Mononuclear cell (primary cell): ENCODE measurements around the gene TGFBI. TPM values are rescaled to one million over a fixed set of nuclear protein-coding genes. Genes with fewer than 3 reads are reported as not detected.

Source experiments
- H3K27me3 ChIP-seq: 2 replicates; pipeline ENCODE4 v1.6.0; 2011; ENCODE audit warnings: low read length, control low read depth; ENCODE audit not compliant: insufficient read depth
- H3K4me1 ChIP-seq: 2 replicates; pipeline ENCODE4 v1.5.1; 2011; ENCODE audit warnings: mild to moderate bottlenecking, low read length, control low read depth; ENCODE audit not compliant: insufficient read depth
- H3K4me3 ChIP-seq: 2 replicates; pipeline ENCODE4 v1.5.1; 2011; ENCODE audit warnings: mild to moderate bottlenecking, low read length, moderate library complexity
- H3K9me3 ChIP-seq: 2 replicates; pipeline ENCODE4 v1.5.1; 2011; ENCODE audit warnings: low read depth, mild to moderate bottlenecking, control low read depth, low read length
- total RNA-seq: library from RNA; depleted of rRNA; stranded (reverse); fragments of >200 nt; gene quantifications from one replicate; pipeline ENCODE4 v1.2.3, GENCODE V29; 2012

The TGFBI gene
- total RNA-seq, 1 donor: 159 TPM

- no peaks in the 10 kb centered on the region for H3K27me3 ChIP-seq
- H3K9me3 ChIP-seq: no peaks in the 10 kb centered on the region
- no peaks in the 10 kb centered on the region for H3K4me1 ChIP-seq
- no peak overlapping the region for H3K4me3 ChIP-seq
Measured at GRCh38 chr5:136090319-136090718, 61.5 kb downstream of the TGFBI start.

DNA sequence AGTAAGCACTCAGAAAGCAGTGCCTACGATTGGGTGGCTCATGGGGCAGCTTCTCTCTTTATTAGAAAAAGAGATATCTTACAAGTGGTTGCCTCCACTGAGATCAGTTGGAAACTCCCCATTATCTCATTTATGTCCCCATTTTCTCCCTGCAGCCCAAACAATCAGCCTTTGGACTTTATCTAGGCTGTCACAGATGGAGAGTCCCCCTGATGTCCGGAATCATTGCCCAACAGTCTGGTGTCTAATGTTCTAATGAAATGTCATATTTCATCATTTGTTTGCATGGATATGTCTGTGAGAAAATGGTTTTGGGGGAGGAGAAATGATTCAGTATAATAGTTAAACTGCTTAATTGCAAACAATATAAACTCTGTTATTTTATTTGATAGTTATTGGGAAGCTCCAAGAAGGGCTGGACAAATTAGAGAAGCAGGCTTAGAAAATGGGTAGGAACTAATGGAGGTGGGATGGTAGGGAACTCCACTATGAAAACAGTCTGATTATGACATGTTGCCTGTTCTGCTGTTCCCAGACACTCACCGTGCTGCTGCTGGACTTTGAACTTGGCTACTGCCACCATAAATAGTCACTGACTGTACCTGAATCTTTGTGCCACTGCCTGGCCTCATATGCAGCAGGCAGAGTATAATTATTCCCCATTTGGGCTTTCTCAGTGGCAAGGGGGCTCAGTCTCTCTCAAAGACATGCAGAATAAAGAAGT is 65.6 kb downstream of the TGFBI start:
- Histone ChIP-seq H3K27me3 (peaks cover 7% of the 10 kb centered on the region), H3K9me3 (no peaks in the 10 kb centered on the region), H3K4me3 (no peak overlapping the region), H3K4me1 (no peaks in the 10 kb centered on the region)

DNA sequence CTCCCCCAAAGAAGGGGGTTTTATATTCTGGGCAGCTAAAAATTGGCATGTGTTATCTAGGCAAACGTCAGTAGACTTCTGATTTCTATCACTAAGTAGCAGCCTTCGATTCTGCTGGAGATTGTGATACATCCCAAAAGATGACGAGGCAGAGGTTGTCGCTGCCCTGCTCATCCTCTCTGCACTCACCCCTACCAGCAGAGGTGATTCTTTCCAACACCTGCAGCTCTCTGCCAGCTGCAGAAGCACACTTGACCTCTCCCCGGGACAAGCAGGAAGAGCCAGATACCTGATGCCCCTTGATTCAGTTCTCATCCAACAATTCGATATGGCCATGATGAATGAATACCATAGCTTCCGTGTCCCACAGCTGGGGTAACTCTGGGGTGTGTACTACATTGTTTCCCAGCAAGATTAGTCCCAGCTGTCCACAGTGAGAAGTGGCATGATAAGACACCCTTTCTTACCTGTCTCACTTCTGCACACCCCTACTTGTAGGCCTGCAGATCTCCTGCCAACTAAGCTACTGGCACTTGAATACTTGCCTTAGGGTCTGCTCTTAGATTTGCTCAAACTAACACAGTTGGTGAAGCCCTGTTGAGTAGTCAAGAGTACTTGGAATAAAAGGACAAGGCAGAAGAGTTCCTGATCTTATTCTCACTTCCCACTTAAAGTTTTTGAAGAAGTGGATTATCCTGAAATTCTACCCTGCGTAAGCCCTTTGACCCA is 66.3 kb downstream of the TGFBI start:
- no peak overlapping the region for H3K4me3 ChIP-seq
- peaks cover 7% of the 10 kb centered on the region for H3K27me3 ChIP-seq
- H3K9me3 ChIP-seq: no peaks in the 10 kb centered on the region
- no peaks in the 10 kb centered on the region for H3K4me1 ChIP-seq

DNA sequence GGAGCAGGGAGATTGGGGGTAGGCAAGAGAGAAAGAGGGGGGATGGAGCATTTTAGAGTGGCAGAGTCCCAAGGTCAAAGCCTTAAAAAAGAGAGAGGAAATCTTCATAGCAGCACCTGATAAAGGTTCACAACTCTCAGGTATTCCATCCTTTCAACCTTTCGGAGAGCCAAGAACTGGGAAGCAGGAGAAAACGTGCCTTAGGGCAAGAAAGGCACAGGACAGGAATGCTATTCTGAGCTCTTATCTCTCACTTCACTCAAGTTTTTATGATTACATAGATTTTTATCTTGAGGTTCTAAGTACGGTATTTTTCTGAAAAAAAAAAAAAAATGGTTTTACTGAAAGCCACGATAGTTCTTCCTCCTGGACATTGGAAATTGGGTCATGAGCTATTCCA is 69.4 kb downstream of the TGFBI start:
- H3K4me1 ChIP-seq: no peaks in the 10 kb centered on the region
- H3K9me3 ChIP-seq: no peaks in the 10 kb centered on the region
- H3K27me3 ChIP-seq: peaks cover 7% of the 10 kb centered on the region
- H3K4me3 ChIP-seq: no peak overlapping the region

DNA sequence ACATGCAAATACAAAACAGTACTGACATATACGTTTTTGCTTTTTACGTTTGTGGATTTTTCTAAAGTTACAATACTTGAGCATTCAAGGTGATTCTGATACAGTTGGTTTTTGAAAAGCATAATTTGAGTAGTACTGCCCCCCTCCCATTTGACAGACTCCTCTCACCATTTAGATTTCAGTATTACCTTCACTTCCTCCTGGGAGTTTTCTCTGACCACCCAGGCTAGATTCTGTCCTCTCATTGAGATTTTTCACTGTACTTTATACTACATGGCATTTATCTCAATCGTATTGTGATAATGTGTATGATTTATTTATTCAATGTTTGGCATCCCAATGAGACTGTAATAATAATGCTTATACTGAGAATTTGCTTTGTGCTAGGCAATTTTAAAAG is 71.1 kb downstream of the TGFBI start:
- H3K4me1 ChIP-seq: no peaks in the 10 kb centered on the region
- H3K9me3 ChIP-seq: no peaks in the 10 kb centered on the region
- H3K4me3 ChIP-seq: no peak overlapping the region
- H3K27me3 ChIP-seq: peaks cover 7% of the 10 kb centered on the region

- H3K27me3 ChIP-seq: peaks cover 7% of the 10 kb centered on the region
- H3K9me3 ChIP-seq: no peaks in the 10 kb centered on the region
- H3K4me3 ChIP-seq: no peak overlapping the region
- no peaks in the 10 kb centered on the region for H3K4me1 ChIP-seq
Measured at GRCh38 chr5:136101884-136102283, 73.1 kb downstream of the TGFBI start.

DNA sequence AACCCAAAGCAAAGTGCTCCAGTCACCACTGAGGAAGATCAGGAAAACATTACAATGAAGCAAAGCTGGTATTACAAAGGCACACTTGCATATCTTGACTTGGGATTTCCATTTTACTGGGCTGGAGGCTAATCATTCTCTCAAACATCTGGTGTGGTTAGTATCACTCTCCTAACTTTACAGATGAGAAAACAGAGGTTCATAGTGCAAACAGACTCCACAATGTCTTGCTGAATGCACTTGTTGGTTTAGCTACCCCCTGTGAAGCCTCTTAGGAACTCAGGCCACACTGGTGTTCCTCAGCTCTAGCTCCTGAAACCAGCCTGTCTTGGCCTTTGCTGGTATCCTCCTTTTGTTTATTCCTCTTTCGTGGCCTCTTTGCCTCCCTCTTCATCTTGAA is 74.3 kb downstream of the TGFBI start:
- Histone ChIP-seq H3K4me1 (no peaks in the 10 kb centered on the region), H3K27me3 (peaks cover 2% of the 10 kb centered on the region), H3K9me3 (no peaks in the 10 kb centered on the region), H3K4me3 (no peak overlapping the region)

DNA sequence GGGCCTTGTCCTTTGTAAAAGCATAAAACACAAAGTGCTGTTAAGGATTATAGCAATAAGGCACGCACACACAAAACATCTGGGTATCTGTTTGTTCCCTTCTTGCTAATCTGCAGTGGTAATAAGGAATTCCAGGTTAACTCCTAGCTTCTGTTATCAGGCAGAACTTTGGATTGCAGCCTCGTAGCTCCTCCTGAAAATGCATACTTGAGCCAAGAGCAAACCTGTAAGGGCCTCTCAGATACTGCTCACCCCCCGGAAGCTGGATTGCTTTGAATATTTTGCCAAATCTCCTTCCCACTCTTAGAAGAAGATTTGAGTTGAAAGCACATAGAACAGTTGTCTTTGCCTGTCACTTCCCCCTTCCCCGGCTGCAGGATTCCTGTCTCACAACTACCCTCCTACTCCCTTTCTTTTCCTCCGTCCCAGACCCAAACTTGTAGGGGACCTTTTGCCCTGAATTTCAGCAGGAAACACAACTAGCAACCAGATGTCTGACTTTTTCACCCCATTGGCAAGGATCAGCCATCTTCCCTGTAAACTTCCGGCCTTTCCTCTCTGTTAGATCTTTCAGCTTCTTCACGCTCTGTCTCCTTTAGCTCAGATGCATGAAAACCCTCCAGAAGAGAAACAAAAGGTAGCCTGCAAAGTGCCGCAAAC is 75.6 kb downstream of the TGFBI start:
- H3K4me3 ChIP-seq: no peak overlapping the region
- H3K9me3 ChIP-seq: no peaks in the 10 kb centered on the region
- H3K27me3 ChIP-seq: no peaks in the 10 kb centered on the region
- H3K4me1 ChIP-seq: no peaks in the 10 kb centered on the region

- no peaks in the 10 kb centered on the region for H3K27me3 ChIP-seq
- H3K4me1 ChIP-seq: no peaks in the 10 kb centered on the region
- no peak overlapping the region for H3K4me3 ChIP-seq
- H3K9me3 ChIP-seq: no peaks in the 10 kb centered on the region
Measured at GRCh38 chr5:136106351-136107031, 77.7 kb downstream of the TGFBI start.

DNA sequence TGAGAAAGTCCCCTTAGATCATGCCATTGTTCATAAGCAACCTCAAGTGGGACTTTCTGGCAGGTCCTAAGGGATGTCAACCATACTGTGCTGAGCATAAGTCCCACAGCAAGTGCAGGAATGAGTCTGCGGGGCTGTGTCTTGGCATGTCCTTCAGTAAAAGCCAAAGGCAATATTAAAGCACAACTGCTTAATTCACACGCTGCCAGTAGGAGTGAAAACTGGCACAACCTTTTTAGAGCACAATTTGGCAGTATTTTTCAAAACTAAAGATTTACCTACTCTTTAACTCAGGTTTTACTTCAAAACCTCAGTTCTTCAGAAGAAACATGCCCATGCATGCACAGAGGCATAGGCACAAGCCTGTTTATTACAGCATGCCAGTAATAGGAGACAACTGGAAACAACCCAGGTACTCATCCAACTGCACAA is 79.4 kb downstream of the TGFBI start:
- H3K4me1 ChIP-seq: no peaks in the 10 kb centered on the region
- H3K4me3 ChIP-seq: no peak overlapping the region
- H3K9me3 ChIP-seq: no peaks in the 10 kb centered on the region
- H3K27me3 ChIP-seq: no peaks in the 10 kb centered on the region

DNA sequence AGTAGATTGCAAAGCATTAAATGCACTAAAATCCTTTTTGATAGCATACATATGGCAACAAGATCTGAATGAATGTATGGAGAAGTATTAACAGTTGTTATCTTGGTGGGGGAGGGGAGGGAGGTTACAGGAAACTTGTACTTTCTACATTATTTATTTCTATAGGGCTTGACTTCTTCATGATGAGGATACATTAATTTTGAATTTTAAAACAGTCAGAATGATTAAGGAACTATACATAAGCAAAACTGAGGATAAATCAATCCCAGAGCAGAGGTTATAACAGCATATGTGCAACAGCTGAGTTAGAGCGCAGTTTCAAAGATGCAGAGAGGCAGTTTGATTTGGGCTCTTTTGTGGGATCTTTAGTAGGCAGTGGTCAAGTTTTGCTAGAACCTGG is 80.0 kb downstream of the TGFBI start:
- no peaks in the 10 kb centered on the region for H3K27me3 ChIP-seq
- no peaks in the 10 kb centered on the region for H3K9me3 ChIP-seq
- H3K4me3 ChIP-seq: no peak overlapping the region
- no peaks in the 10 kb centered on the region for H3K4me1 ChIP-seq

DNA sequence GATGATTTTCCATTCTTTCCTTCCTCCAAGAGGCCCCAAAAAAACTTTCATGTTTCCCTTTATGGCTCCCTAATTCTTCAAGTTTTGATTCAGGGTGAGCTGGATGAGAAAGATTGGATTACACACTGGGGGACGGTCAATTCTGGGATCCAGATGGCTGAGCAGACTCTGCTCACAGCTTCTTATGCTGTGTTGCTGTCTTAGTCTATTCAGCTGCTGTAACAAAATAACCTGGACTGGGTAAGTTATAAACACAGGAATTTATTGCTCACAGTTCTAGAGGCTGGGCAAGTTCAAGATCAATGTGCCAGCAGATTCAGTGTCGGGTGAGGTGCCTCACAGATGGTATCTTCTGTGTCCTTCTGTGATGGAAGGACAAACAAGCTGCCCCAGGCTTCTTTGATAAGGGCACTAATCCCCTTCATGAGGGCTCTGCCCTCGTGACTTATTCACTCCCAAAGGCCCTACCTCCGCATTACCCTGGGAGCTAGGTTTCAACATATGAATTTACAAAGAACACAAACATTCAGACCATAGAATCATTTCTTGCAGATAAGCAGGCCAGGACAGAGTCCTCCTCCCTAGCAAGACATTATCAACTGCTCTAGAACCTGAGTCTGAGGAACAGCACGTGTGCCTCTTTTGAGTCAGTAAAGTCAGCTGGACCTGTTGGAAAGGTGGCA is 80.8 kb downstream of the TGFBI start:
- H3K27me3 ChIP-seq: no peaks in the 10 kb centered on the region
- H3K9me3 ChIP-seq: no peaks in the 10 kb centered on the region
- no peaks in the 10 kb centered on the region for H3K4me1 ChIP-seq
- no peak overlapping the region for H3K4me3 ChIP-seq
